HG02571 (cell line): ENCODE data around the gene PIEZO2.
"Not testable (repeated sequence)": the region's sequence is repeated elsewhere in the genome, so short reads cannot be mapped to it uniquely, and the experiment has no call there.

Source experiments
- ATAC-seq: cut with Tn5 transposase; IDR thresholded peaks from one replicate; pipeline ENCODE4 v1.9.1; 2021; ENCODE audit warnings: mild to moderate bottlenecking, moderate library complexity; ENCODE audit not compliant: unreplicated experiment

The PIEZO2 gene

DNA sequence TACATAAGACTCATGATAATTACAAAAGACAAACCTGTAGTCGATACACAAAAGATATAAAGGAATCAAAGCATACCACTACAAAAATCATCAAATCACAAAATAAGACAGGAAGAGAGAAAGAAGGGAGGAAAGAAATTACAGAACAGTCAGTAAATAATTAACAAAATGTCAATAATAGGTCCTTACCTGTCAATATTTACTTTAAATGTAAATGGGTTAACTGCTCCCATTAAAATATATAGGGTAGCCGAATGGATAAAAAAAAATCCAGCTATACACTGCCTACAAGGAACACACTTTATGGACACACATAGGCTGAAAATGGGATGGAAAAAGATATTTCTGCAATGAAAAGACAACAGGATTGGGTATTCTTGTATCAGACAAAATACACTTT lies 163.7 kb downstream of the PIEZO2 start:
- no peak for ATAC-seq

DNA sequence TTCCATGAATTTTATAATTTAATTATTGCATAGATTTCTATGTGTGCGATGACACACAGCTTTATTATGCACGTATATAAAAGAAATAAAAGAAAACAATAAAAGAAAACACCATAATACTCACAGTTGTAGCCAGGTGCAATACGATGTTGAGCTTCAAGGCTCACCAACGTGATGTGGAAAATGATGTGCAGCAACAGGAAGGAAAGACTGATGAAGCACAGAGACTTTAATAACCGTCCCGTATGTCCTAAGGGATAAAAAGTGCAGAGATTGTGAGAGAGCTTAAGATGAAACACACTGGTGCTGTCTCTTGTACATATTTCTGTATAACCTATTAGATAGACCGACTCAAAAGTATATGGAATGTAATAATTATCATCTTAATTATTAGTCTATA lies 170.0 kb downstream of the PIEZO2 start:
- no peak for ATAC-seq

DNA sequence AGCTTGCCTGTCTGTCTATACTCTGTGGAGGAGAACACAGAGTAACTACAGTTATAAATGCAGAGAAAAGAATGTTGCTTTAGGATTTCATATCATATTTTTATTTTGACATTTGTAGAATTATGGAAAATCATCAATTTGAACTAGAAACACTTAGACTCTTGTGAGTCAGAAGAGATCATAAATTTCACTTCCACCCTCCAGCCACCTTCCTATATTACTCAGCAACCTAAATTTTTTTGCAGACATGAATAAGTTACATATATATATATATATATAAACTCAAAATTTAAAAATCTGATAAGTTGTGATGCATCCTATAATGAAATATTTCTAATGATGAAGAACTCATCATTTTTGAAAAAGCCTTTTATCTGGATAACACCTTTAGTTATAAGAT lies 172.3 kb downstream of the PIEZO2 start:
- no peak for ATAC-seq

DNA sequence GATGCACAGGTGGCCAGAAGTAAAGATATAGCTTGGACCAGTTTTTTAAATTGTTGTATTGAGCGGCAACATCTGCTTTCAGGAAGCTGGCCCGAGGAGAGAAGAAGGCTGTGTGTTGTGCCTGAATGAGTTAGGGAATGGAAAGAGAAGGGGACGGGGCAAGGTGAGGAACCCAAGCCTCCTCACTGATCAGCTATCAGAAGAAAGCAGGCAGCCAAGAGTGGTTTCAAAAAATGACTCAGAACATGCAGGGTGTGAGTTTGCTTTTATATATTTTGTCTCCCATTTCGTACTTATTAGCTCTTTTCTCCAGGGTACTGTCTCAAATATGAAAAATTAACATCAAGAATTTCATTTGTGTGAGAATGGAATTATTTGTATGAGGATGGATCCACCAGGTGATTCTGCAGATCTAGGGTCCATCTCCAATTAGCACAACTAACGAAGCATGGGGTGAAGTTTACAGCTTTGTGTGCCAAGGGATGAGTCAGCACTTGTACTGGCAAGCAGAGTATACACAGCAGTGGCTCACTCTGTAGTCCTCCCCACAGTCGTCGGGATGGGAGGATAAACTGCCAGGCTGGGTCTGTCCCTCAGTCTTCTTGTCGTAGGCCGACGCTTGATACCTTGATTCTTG lies 175.7 kb downstream of the PIEZO2 start:
- ATAC-seq = no peak

DNA sequence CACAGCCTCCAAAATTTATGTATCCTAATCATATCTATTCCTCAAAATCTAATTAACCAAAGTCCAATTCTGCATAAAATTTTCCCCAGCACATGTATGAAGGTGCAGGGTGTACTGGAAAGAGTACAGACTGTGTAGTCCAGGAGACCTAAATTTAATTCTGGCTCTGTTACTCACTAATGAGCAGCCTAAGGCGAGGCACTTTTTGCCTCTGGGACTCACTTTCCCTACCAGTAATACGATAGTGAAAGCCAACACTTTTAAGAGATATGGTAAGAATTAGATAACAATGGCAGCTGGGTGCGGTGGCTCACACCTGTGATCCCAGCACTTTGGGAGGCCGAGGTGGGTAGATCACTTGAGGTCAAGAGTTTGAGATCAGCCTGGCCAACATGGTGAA lies 177.7 kb downstream of the PIEZO2 start:
- ATAC-seq = no peak

DNA sequence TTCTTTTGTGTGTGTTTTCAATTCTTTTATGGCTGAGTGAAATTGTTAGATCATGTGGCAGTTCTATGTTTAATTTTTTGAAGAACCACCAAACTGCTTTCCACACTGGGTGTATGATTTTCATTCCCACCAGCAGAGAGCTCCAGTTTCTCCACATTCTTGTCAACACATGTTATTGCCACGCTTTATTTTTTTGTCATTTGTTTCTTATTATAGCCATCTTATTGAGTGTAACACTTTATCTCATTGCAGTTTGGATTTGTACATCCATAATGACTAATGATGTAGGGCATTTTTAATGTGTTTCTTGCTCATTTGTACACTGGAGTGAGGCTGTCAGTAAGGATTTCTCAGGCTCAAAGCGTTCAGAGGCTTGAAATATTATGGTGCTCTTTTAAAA lies 184.2 kb downstream of the PIEZO2 start:
- no peak for ATAC-seq

DNA sequence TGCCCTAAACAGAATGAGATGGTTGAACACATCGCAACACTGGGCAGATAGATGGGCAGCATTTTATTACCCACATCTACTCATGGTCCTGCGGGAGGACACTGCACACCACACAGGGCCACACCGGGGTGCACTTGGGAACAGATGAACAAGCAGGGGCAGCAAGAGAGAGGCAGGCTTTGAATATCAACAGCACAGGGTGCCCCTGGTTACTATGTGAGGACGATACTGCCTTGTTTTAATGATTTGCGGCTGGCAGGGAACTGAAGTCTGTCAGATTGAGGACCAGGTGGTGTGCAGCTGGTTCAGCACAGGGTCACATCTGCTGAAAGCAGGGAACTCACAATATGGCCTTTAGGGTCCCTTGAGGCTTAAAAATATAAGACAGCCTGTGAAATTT lies 195.7 kb downstream of the PIEZO2 start:
- ATAC-seq = peak; percentile 44

DNA sequence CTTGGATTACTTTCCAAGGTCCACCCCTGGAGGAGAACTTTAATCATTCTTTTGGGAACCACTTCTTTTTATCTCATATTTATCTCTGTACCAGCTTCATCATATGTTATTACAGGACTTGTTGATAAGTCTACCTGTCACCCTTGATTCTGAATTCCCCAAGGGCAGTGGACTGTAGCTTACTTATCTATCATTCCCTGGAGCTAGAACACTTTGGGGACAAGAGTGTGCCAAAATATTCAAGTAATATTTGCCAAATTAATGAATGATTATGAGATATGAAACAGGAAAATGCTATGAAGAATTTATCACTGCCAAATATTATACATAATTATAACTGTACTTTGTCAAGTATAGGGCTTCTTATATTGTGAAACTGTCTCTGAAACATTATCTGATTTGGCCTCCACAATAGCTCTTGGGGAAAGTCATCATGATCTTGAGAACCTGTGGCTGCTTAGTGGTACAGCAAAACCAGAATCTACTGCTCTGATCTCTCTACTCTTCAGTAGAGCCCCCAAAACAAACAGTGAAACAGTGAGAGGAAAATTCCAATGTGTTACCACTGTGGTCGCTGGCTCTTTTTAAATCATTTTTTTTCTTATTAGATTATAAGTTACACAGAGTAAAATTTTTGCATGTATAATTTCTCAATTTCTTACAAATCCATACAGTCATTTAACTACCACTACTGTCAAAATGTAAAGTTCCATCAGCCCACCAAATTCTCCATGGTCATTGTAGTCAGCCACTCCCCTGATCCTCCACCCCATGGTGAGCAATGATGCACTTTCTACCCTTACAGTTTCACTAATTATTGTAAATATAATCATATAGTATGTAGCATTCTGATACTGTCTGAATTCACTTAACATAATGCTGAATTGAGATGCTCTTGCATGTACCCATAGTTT lies 197.5 kb downstream of the PIEZO2 start:
- ATAC-seq = no peak

DNA sequence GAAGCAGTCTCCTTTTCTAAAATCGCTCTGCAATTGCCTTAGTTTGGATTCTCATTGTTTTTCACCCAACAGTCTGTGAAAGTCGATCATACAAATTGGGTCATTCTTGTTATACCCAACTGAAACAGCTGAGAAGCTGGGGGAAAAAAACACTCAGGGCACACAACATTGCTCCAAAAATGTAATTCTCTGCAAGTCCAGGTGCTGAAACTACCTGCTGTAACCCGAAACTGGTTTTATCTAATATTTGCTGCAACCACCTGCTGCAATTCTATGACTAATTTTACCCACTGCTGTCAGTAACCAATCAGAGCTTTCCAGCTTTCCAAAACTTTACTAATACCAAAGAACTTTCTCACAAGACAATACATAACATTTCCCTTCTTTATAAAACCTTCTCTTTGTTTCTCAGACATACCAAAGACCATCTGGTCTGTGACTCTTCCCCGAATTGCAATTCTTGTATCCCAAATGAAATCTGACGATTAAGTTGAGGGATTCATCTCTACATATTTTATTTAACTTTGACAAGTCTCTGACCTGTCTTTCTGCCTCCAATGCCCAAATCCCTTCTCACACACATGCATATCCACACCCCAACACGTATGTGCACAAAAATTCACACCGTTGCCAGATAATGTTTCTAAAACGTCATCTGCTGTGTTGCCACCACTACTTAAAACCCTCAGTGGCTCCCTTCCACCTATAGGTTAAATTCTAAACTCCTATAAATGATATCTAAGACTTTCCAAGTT lies 198.3 kb downstream of the PIEZO2 start:
- ATAC-seq = peak; percentile 58

DNA sequence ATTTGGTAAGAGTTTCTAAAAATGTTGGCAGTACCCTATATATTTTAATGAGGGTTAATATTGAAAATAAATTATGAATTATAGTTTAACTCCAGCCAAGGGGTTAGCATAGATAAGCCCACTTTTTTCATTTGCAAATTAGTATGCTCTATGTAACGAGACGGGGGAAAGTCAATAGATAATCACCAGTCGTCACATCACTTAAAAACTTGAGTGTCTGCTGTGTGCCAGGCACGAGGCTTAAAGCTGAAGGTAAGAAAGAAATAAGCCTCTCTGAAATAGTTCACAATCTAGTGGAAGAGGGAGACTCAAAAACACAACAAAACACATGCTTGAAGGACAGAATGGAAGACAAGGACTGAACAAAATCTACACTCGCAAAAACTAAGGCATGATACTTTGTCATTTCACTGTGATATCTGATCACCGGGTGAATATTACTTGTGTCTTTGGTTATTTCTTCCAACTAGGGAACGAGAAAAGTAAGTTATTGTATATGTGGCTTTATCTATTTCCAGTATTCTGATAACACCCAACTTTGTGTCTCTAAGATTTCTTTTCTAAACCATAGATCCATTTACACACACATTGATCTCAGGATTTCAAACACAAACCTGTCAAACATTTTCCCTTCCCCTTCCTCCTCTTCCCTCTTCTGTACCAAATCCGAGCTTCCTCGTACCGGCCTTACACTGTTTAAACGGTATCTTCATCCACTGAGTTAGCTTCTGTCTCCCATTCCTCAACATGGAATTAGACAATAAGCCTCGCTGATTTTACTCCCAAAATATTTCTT lies 199.1 kb downstream of the PIEZO2 start:
- ATAC-seq = no peak

DNA sequence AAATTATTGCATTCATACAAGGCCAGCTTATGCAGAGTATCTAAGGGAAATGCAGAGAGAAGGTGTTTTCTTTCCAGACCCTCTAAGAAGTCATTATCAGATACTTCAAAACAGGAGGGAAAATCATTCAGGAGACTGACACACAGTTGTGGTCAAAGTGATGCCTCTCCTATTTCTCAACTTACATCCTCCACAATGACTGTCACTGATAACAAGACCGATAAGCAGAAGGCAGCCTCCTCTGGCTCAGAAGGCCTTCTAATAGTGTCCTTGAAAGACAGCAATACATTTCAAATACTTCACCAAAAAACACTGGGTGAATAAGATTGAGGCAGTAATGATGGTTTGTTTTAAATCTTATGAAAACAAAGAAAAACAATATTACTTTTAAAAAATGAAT lies 199.7 kb downstream of the PIEZO2 start:
- no peak for ATAC-seq

DNA sequence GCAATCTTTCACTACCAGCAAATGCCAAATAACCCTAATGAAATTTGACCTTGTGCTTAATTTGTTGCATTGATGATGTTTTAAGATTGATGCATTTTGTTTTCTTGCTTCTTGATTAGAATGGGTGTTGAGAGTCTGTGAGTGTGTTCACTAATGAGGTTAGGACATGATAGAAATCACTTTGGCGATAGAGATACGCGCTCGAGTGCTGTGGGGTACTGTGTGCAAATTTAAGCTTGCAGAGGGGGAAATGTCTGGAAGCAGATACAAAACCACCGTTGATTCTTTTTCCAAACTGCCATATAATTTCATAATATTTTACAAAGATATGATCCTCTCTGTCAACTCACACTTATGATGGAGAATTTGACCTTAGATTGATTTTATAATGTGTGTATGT lies 200.9 kb downstream of the PIEZO2 start:
- ATAC-seq = no peak

DNA sequence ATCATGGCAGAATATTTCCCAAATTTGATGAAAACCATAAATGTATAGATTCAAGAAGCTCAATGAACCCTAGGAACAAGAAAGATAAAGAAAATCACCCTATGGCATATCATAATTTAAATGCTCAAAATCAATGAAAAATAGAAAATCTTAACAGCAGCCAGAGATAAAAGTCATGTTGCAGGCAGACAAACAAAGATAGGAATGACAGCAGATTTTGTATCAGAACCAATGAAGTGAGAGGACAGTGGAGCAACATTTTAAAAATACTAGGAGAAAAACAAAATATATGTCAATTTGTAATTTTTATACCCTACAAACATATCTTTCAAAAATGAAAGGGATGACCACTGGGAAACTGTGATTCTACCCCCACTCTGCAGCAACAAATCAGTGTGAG lies 203.3 kb downstream of the PIEZO2 start:
- ATAC-seq = no peak

DNA sequence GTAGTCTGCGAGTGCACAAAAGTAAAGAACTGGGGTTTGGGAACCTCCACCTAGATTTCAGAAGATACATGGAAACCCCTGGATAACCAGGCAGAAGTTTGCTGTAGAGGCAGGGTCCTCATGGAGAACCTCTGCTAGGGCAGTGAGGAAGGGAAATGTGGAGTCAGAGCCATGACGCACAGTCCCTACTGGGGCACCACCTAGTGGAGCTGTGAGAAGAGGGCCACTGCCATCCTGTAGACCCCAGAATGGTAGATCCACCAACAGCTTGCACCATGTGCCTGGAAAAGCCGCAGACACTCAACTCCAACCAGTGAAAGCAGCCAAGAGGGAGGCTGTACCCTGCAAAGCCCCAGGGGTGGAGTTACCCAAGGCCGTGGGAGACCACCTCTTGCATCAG lies 206.4 kb downstream of the PIEZO2 start:
- no peak for ATAC-seq

DNA sequence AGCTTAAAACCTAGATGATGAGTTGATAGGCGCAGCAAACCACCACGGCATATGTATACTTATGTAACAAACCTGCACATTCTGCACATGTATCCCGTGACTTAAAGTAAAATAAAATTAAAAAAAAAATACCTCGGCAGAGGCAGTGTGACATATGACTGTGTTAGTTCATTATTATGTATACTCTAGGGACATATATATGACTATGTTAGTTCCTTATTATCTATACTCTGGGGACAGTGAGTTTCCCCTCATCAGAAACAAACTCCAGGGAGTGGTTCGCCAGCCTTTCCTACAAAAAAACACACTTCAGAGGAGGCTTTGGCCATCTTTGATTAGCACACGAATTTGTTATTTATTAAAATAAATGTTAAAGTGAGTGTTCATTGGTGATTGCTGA lies 209.5 kb downstream of the PIEZO2 start:
- no peak for ATAC-seq

DNA sequence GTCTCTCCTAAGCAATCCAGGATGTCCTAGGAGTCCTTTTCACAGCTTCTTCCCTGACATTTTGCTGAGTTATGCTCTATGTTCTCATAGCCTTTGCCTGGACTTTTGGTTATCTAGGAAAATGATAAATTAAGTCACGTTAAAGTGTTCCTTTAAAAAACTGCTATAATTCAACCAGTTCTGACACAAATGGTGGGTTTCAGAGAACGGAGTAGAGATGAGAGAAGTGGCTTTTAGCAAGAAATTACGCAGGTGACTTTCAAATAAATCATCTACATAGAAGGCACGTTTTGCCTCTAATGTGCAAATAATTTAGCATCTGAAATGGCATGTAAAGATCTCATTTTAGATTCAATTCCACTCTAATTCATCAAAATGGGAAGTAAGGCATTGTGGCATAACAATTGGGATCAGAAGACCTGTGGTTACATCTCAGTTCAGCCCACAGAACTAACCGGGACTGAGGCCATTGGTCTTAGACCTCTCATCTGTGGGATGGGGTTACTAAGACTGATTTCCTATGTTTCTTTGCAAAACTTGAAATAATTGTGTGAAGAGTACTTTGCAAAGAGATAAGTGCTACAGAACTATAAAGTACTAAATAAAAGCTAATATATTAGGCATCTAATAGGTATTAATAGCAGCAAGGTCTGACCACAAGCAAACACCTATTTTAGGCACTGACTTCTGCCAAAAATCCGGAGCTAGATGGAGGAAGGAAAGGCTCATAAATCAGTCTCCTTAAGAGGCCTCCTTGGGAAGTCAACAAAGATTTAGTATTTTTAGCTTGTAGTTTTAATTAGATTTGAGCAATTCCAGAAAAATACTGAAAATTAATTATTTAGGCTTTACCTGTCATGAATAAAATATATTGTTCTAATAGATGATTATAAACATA lies 211.4 kb downstream of the PIEZO2 start:
- no peak for ATAC-seq

DNA sequence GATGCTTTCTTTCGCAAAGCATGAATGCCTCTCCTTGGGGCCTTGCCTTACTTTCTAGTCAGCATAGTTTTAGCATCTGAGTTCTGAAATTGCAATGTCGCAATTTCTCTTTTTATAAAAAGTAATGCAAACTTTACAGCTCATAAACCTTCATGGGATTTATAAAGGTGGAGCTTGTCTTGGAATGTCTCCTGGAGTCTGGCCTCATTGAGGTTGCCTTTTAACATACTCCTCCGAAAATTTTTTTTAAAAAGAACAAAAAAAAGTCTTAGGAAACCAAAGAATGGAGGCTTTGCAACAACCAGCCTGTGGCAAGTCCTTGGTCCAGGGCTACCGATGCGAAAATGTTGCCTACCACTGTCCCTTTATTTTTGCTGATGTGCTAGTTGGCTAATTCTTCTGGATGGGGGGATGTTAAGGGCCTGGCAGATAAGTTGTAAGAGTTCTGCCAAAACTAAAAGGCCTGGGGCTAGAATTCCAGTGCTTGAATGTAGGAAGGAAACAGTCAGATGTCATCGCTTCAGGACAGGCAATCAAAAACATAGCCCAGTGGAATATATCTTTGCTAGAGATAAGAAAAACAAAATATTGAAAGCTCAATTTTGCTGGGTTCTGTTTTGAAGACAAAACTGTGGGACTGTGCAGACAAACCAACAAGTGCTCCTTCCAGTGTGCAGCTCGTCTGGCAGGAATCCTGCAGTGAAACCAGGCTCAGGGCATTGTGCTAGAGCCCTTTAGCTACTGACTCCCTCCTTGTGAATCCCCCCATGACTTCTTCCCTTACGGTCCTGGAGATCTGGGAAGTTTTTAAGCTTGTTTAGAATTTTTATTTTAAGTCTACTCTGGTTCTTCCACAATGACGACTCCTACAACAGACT lies 213.0 kb downstream of the PIEZO2 start:
- no peak for ATAC-seq

DNA sequence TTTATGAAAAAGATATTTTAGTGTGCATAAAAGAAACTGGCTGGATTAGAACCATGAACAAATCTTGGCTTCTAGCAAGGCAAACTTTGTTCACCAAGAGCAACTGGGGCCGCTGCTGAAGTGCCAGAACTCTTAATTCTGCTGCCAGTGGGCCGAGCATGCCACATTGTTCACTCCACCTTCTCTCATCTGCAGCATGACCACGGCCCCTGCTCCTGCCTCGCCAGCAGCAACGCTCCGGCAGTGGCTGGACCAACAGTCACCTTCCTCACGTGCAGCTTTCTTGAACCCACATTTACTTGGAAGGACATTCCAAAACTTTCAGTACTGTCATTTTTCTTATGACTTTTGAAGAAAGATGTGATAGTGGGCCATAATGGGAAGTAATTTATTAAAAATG lies 213.8 kb downstream of the PIEZO2 start:
- ATAC-seq = no peak

DNA sequence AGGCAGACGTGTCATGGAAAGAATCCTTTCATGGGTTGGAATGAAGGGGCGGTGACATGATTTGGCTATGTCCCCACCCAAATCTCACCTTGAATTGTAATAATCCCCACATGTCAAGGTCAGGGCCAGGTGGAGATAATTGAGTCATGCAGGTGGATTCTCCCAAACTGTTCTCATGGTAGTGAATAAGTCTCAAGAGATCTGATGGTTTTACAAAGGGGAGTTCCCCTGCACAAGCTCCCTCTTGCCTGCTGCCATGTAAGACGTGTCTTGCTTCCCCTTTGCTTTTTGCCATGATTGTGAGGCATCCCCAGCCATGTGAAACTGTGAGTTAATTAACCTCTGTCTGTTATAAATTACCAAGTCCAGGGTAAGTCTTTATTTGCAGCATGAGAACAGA lies 215.7 kb downstream of the PIEZO2 start:
- ATAC-seq = not testable (repeated sequence)
